Loucy (cell line): ENCODE measurements around the gene NONO.

Experiments used
- H2AFZ ChIP-seq: fragments of 200-600 bp; sonication (generic); 2 replicates; pipeline ENCODE4 v1.6.0; 2016; ENCODE audit warnings: antibody characterized with exemption, mild to moderate bottlenecking, low read length, moderate library complexity
- H3F3A ChIP-seq: fragments of 200-600 bp; 2 replicates; pipeline ENCODE4 v1.6.0; 2016; ENCODE audit warnings: antibody characterized with exemption, low read depth, mild to moderate bottlenecking
- H3K27me3 ChIP-seq: fragments of 200-600 bp; sonication (generic); 2 replicates; pipeline ENCODE4 v1.6.1; 2014; ENCODE audit warnings: low read length, mild to moderate bottlenecking; ENCODE audit not compliant: insufficient read depth, poor library complexity, severe bottlenecking
- H3K36me3 ChIP-seq: fragments of 200-600 bp; sonication (generic); 2 replicates; pipeline ENCODE4 v1.6.1; 2016; ENCODE audit warnings: low read length; ENCODE audit not compliant: insufficient read depth
- H3K4me1 ChIP-seq: fragments of 200-600 bp; sonication (generic); 2 replicates; pipeline ENCODE4 v1.5.1; 2014; ENCODE audit warnings: low read length, mild to moderate bottlenecking; ENCODE audit not compliant: insufficient read depth, poor library complexity, severe bottlenecking
- H3K4me2 ChIP-seq: fragments of 200-600 bp; sonication (generic); 2 replicates; pipeline ENCODE4 v1.6.0; 2014; ENCODE audit warnings: antibody characterized with exemption, low read length, low read depth, mild to moderate bottlenecking; ENCODE audit not compliant: poor library complexity, severe bottlenecking
- H3K4me3 ChIP-seq: fragments of 200-600 bp; sonication (generic); 2 replicates; pipeline ENCODE4 v1.5.1; 2014; ENCODE audit warnings: low read length, mild to moderate bottlenecking, mixed read lengths; ENCODE audit not compliant: poor library complexity, severe bottlenecking
- H3K79me2 ChIP-seq: fragments of 200-600 bp; sonication (generic); 2 replicates; pipeline ENCODE4 v1.6.1; 2014; ENCODE audit warnings: low read length; ENCODE audit not compliant: insufficient read depth
- H3K9ac ChIP-seq: fragments of 200-600 bp; sonication (generic); 2 replicates; pipeline ENCODE4 v1.6.0; 2014; ENCODE audit warnings: mild to moderate bottlenecking, low read depth, low read length, moderate library complexity; ENCODE audit not compliant: poor library complexity, severe bottlenecking
- H3K9me2 ChIP-seq: fragments of 200-600 bp; sonication (generic); replicated peaks from 2 replicates; pipeline ENCODE4 v1.6.1; 2016; ENCODE audit warnings: low read depth, low read length, mixed read lengths
- H3K9me3 ChIP-seq: fragments of 200-600 bp; sonication (generic); 2 replicates; pipeline ENCODE4 v1.6.1; 2014; ENCODE audit warnings: mild to moderate bottlenecking, antibody characterized with exemption, low read length, low read depth; ENCODE audit not compliant: insufficient read depth
- H4K20me1 ChIP-seq: fragments of 200-600 bp; sonication (generic); 2 replicates; pipeline ENCODE4 v1.6.0; 2014; ENCODE audit warnings: antibody characterized with exemption, low read length, mild to moderate bottlenecking; ENCODE audit not compliant: insufficient read depth, poor library complexity, severe bottlenecking
- CTCF ChIP-seq: fragments of 200-600 bp; sonication (generic); conservative IDR thresholded peaks from 2 replicates; pipeline ENCODE4 v1.5.1; 2014; ENCODE audit warnings: mild to moderate bottlenecking, antibody characterized with exemption, low read length
- EZH2phosphoT487 ChIP-seq: fragments of 200-600 bp; IDR thresholded peaks from 2 replicates; pipeline ENCODE4 v1.6.1; 2018; ENCODE audit warnings: antibody characterized with exemption, mild to moderate bottlenecking, moderate library complexity, borderline replicate concordance

Gene NONO

GRCh38 chrX:71291381-71291780, 7.9 kb downstream of the NONO start:
- no peaks in the 10 kb centered on the region for H3F3A ChIP-seq
- no peaks in the 10 kb centered on the region for H3K9me2 ChIP-seq
- no peak overlapping the region for H3K4me3 ChIP-seq
- peaks cover 9% of the 10 kb centered on the region for H3K4me1 ChIP-seq
- H2AFZ ChIP-seq, result no peak overlapping the region
- H4K20me1 ChIP-seq, result peaks cover 73% of the 10 kb centered on the region
- no peaks in the 10 kb centered on the region for H3K9me3 ChIP-seq
- H3K79me2 ChIP-seq, result peaks cover 83% of the 10 kb centered on the region
- peak overlapping the region; percentile 51 for H3K4me2 ChIP-seq
- TF ChIP-seq EZH2phosphoT487 (no peak), CTCF (no peak)
- no peak overlapping the region for H3K9ac ChIP-seq
- H3K36me3 ChIP-seq, result peaks cover 61% of the 10 kb centered on the region
- no peaks in the 10 kb centered on the region for H3K27me3 ChIP-seq

- Histone ChIP-seq H3K4me2 (no peak overlapping the region), H3K9me3 (no peaks in the 10 kb centered on the region), H3K9ac (no peak overlapping the region), H3K36me3 (peaks cover 76% of the 10 kb centered on the region), H3K4me1 (peaks cover 9% of the 10 kb centered on the region), H3K27me3 (no peaks in the 10 kb centered on the region), H3K4me3 (no peak overlapping the region), H3K9me2 (no peaks in the 10 kb centered on the region), H4K20me1 (peaks cover 64% of the 10 kb centered on the region), H3K79me2 (peaks cover 73% of the 10 kb centered on the region), H2AFZ (no peak overlapping the region), H3F3A (no peaks in the 10 kb centered on the region)
- no peak for TF ChIP-seq EZH2phosphoT487
- TF ChIP-seq CTCF, result no peak
Observed at GRCh38 chrX:71292669-71293365, 9.4 kb downstream of the NONO start.

GRCh38 chrX:71296806-71297205, 13.4 kb downstream of the NONO start:
- Histone ChIP-seq H3K9ac (no peak overlapping the region), H3K79me2 (peaks cover 33% of the 10 kb centered on the region), H3K9me3 (no peaks in the 10 kb centered on the region), H3K4me3 (no peak overlapping the region), H3K4me2 (no peak overlapping the region), H3K27me3 (no peaks in the 10 kb centered on the region), H3F3A (no peaks in the 10 kb centered on the region), H3K36me3 (peaks cover 90% of the 10 kb centered on the region; the same call in 1 of the 2 replicates), H3K4me1 (peaks cover 2% of the 10 kb centered on the region), H4K20me1 (peaks cover 45% of the 10 kb centered on the region), H2AFZ (no peak overlapping the region), H3K9me2 (no peaks in the 10 kb centered on the region)
- TF ChIP-seq CTCF, result no peak
- TF ChIP-seq EZH2phosphoT487, result no peak
